Measurements from ENCODE around the gene TM9SF1.

DNA sequence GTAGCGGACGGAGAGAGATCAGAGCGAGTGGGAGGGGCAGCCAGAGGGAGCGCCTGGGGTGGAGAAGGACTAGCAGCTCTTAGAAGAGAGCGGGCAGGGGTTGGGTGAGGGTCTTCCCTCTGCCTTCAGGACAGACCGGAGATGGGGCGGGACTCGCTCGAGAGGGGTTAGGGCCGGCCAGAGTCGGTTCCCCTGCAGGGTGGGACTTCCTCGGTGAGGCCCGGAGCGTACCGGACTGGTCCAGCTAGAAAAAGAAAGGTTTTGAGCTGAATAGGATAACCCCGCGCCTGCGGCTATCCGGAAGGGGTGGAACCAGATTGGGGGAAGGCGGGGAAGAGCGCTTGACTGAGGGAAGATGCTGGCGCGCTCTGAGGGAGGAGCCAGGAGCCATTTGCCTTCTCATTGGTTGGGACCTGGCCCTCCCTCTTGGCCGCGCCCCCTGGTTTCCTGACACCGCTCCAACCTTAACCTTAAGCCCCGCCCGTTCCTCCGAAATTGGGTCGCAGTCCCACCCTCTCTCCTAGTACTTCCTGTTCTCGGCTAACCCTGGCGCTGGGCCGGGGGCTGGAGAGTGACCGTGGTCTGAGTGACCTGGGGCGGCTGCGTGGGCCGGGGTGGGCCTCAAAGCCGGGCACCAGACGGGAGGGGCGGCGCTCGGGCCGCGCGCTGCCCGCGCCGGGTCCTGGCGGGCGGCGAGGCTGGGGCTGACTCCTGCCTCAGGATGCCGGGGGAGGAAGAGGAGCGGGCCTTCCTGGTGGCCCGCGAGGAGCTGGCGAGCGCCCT is 48.1 kb downstream of the TM9SF1 start, which contains the start of gene RNF31:
- TF ChIP-seq CTCF (IDR thresholded peaks at IDR 0.05) (no peak), EZH2 (IDR thresholded peaks at IDR 0.05; ENCODE audit: borderline replicate concordance, insufficient read depth, low read depth, low read length, poor library complexity, severe bottlenecking) (no peak)
